ENCODE results near the gene HECTD1.
"Not testable (repeated sequence)": the region's sequence is repeated elsewhere in the genome, so short reads cannot be mapped to it uniquely, and the experiment has no call there.

Gene HECTD1

GRCh38 chr14:31192544-31192943, 15.0 kb downstream of the HECTD1 start:
- DNase-seq: not testable (repeated sequence)

GRCh38 chr14:31190717-31191263, 16.8 kb downstream of the HECTD1 start:
- no peak for DNase-seq

- no peak for DNase-seq
Measured at GRCh38 chr14:31190219-31190603, 17.4 kb downstream of the HECTD1 start.

GRCh38 chr14:31189346-31190218, 18.0 kb downstream of the HECTD1 start:
- no peak for DNase-seq

- DNase-seq: no peak
Measured at GRCh38 chr14:31188744-31189143, 18.8 kb downstream of the HECTD1 start.

- DNase-seq: not testable (repeated sequence)
Measured at GRCh38 chr14:31182016-31182415, 25.6 kb downstream of the HECTD1 start.

- DNase-seq: no peak
Measured at GRCh38 chr14:31181271-31181670, 26.3 kb downstream of the HECTD1 start.

- DNase-seq: no peak
Measured at GRCh38 chr14:31180299-31181051, 27.1 kb downstream of the HECTD1 start.

GRCh38 chr14:31174433-31174832, 33.2 kb downstream of the HECTD1 start:
- no peak for DNase-seq

GRCh38 chr14:31173120-31173837, 34.3 kb downstream of the HECTD1 start:
- no peak for DNase-seq

- no peak for DNase-seq
Measured at GRCh38 chr14:31172084-31172483, 35.5 kb downstream of the HECTD1 start.

- no peak for DNase-seq
Measured at GRCh38 chr14:31170411-31170810, 37.2 kb downstream of the HECTD1 start.

- DNase-seq: no peak
Measured at GRCh38 chr14:31169877-31170276, 37.7 kb downstream of the HECTD1 start.

- DNase-seq: no peak
Measured at GRCh38 chr14:31167032-31167431, 40.6 kb downstream of the HECTD1 start.

GRCh38 chr14:31166271-31166561, 41.4 kb downstream of the HECTD1 start:
- no peak for DNase-seq

GRCh38 chr14:31164115-31164514, 43.5 kb downstream of the HECTD1 start:
- DNase-seq: no peak

- DNase-seq: no peak
Measured at GRCh38 chr14:31162910-31163649, 44.5 kb downstream of the HECTD1 start.

- no peak for DNase-seq
Measured at GRCh38 chr14:31161274-31161673, 46.3 kb downstream of the HECTD1 start.

- DNase-seq: no peak
Measured at GRCh38 chr14:31159682-31160296, 47.8 kb downstream of the HECTD1 start.

GRCh38 chr14:31154956-31155355, 52.6 kb downstream of the HECTD1 start:
- DNase-seq: no peak

- no peak for DNase-seq
Measured at GRCh38 chr14:31142455-31143087, 65.0 kb downstream of the HECTD1 start.

Measured in left hindlimb (tissue), 1 donor.